Measurements from ENCODE around the gene RAB9A. TPM values are rescaled to one million over a fixed set of nuclear protein-coding genes. Genes with fewer than 3 reads are reported as not detected.

The RAB9A gene
- total RNA-seq, 2 experiments from 2014 or later = 30.8 to 31.7 TPM

GRCh38 chrX:13747836-13748235 is 58.9 kb downstream of the RAB9A start:
- H3K4me1 Mint-ChIP-seq (ENCODE audit: low read depth) = peaks cover 39% of the 10 kb centered on the region
- intact Hi-C loops (cut with micrococcal nuclease) = no loop called here
- H3K27me3 Mint-ChIP-seq = no peaks in the 10 kb centered on the region
- no peaks in the 10 kb centered on the region for H3K9me3 Mint-ChIP-seq
- ATAC-seq (no peak), DNase-seq (peak; percentile 53)
- TF ChIP-seq, protein P1, sequence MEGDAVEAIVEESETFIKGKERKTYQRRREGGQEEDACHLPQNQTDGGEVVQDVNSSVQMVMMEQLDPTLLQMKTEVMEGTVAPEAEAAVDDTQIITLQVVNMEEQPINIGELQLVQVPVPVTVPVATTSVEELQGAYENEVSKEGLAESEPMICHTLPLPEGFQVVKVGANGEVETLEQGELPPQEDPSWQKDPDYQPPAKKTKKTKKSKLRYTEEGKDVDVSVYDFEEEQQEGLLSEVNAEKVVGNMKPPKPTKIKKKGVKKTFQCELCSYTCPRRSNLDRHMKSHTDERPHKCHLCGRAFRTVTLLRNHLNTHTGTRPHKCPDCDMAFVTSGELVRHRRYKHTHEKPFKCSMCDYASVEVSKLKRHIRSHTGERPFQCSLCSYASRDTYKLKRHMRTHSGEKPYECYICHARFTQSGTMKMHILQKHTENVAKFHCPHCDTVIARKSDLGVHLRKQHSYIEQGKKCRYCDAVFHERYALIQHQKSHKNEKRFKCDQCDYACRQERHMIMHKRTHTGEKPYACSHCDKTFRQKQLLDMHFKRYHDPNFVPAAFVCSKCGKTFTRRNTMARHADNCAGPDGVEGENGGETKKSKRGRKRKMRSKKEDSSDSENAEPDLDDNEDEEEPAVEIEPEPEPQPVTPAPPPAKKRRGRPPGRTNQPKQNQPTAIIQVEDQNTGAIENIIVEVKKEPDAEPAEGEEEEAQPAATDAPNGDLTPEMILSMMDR (IDR thresholded peaks at IDR 0.05) = no peak
- no peak overlapping the region for H3K4me3 Mint-ChIP-seq
- ChIA-PET POLR2A (no interaction called here), CTCF (interaction anchor here (1.8 to 2.0 kb wide), 2 partner anchors 12 to 89 kb away, joined by 5 to 8 read pairs; no protein-coding TSS in a partner anchor)
- H3K36me3 Mint-ChIP-seq (ENCODE audit: low read depth) = peaks cover 26% of the 10 kb centered on the region
- H3K27ac Mint-ChIP-seq = peak overlapping the region; percentile 36

- peaks cover 42% of the 10 kb centered on the region for H3K4me1 Mint-ChIP-seq (ENCODE audit: low read depth)
- H3K36me3 Mint-ChIP-seq (ENCODE audit: low read depth) = peaks cover 30% of the 10 kb centered on the region
- no peak for DNase-seq
- CTCF ChIA-PET = interaction anchor here (1.8 to 2.0 kb wide), 2 partner anchors 13 to 90 kb away, joined by 5 to 8 read pairs; no protein-coding TSS in a partner anchor
- POLR2A ChIA-PET = no interaction called here
- H3K27me3 Mint-ChIP-seq = no peaks in the 10 kb centered on the region
- peak overlapping the region; percentile 63 for H3K27ac Mint-ChIP-seq
- TF ChIP-seq, protein P1 (IDR thresholded peaks at IDR 0.05) = no peak
- no peaks in the 10 kb centered on the region for H3K9me3 Mint-ChIP-seq
- no peak overlapping the region for H3K4me3 Mint-ChIP-seq
- ATAC-seq = no peak
- intact Hi-C loops (cut with micrococcal nuclease) = no loop called here
These were observed 59.6 kb downstream of the RAB9A start for GRCh38 chrX:13748486-13748885.

GRCh38 chrX:13750204-13750603 is 61.3 kb downstream of the RAB9A start:
- Mint-ChIP-seq H3K4me1 (ENCODE audit: low read depth) (peaks cover 40% of the 10 kb centered on the region), H3K4me3 (no peak overlapping the region), H3K27ac (no peak overlapping the region), H3K36me3 (ENCODE audit: low read depth) (peaks cover 25% of the 10 kb centered on the region), H3K27me3 (no peaks in the 10 kb centered on the region), H3K9me3 (no peaks in the 10 kb centered on the region)
- intact Hi-C loops (cut with micrococcal nuclease) = loop anchor here (5.0 to 10.0 kb wide), 2 partner anchors 245 to 282 kb away; no protein-coding TSS in a partner anchor
- DNase-seq (no peak), ATAC-seq (no peak)
- POLR2A ChIA-PET = no interaction called here
- CTCF ChIA-PET = interaction anchor here (0.7 to 1.8 kb wide), 3 partner anchors 12 to 61 kb away, joined by 3 to 9 read pairs (median 4); partner anchors contain the start of genes OFD1, RAB9A and TRAPPC2
- TF ChIP-seq, protein P1 (IDR thresholded peaks at IDR 0.05) = peak; percentile 46

DNA sequence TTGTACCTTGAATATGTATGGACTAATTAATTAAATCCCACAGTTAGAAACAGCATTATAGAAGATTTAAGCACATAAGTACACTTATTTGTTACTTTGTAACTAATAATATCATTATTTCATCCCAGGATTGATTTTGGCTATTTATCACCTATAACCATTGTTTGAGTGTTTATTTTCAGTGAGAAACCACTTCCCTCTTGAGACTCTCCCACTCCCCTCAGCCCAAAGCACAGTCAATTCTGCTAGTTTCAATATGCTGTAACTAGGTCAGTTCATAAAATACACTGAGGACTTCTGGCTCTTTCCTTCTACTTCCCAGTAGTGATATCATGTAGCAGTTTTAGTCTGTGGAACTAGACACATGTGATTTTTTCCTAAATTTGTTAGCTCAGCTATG is 61.9 kb downstream of the RAB9A start:
- TF ChIP-seq, protein P1 (IDR thresholded peaks at IDR 0.05) = no peak
- H3K4me3 Mint-ChIP-seq = no peak overlapping the region
- CTCF ChIA-PET = interaction anchor here (0.7 to 1.5 kb wide), 2 partner anchors 12 to 62 kb away, joined by 3 to 4 read pairs; partner anchors contain the start of gene RAB9A

GRCh38 chrX:13752141-13752540 is 63.2 kb downstream of the RAB9A start:
- intact Hi-C loops (cut with micrococcal nuclease) = loop anchor here (5.0 to 10.0 kb wide), 2 partner anchors 247 to 280 kb away; no protein-coding TSS in a partner anchor
- no peak for ATAC-seq
- H3K9me3 Mint-ChIP-seq = no peaks in the 10 kb centered on the region
- no peak overlapping the region for H3K27ac Mint-ChIP-seq
- ChIA-PET CTCF (interaction anchor here (1.1 kb wide), 1 partner anchor 245 kb away, joined by 3 read pairs; no protein-coding TSS in a partner anchor), POLR2A (interaction anchor here (0.9 kb wide), 1 partner anchor 277 kb away, joined by 3 read pairs; the partner anchor contains the start of gene GEMIN8)
- TF ChIP-seq, protein P1 (IDR thresholded peaks at IDR 0.05) = no peak
- peaks cover 21% of the 10 kb centered on the region for H3K36me3 Mint-ChIP-seq (ENCODE audit: low read depth)
- no peak overlapping the region for H3K4me3 Mint-ChIP-seq
- DNase-seq = no peak
- H3K27me3 Mint-ChIP-seq = no peaks in the 10 kb centered on the region
- peaks cover 40% of the 10 kb centered on the region for H3K4me1 Mint-ChIP-seq (ENCODE audit: low read depth)

More for the DNA sequence above, 61.9 kb downstream of the RAB9A start:
- H3K27ac Mint-ChIP-seq = no peak overlapping the region
- peaks cover 43% of the 10 kb centered on the region for H3K4me1 Mint-ChIP-seq (ENCODE audit: low read depth)
- POLR2A ChIA-PET = no interaction called here
- DNase-seq = no peak
- H3K9me3 Mint-ChIP-seq = no peaks in the 10 kb centered on the region
- H3K36me3 Mint-ChIP-seq (ENCODE audit: low read depth) = peaks cover 25% of the 10 kb centered on the region
- intact Hi-C loops (cut with micrococcal nuclease) = loop anchor here (5.0 to 10.0 kb wide), 2 partner anchors 246 to 281 kb away; no protein-coding TSS in a partner anchor
- H3K27me3 Mint-ChIP-seq = no peaks in the 10 kb centered on the region
- no peak for ATAC-seq
